GM20000 (cell line): ENCODE results near the gene POU3F3.

Experiments used
- DNase-seq: peaks from one replicate; pipeline ENCODE4 v3.0.0; 2012; ENCODE audit warnings: low spot score
- CTCF ChIP-seq: IDR thresholded peaks from 2 replicates; pipeline ENCODE4 v1.5.1; 2012; ENCODE audit warnings: mild to moderate bottlenecking, control low read depth; ENCODE audit errors: extremely low read depth, missing control alignments

Gene POU3F3

DNA sequence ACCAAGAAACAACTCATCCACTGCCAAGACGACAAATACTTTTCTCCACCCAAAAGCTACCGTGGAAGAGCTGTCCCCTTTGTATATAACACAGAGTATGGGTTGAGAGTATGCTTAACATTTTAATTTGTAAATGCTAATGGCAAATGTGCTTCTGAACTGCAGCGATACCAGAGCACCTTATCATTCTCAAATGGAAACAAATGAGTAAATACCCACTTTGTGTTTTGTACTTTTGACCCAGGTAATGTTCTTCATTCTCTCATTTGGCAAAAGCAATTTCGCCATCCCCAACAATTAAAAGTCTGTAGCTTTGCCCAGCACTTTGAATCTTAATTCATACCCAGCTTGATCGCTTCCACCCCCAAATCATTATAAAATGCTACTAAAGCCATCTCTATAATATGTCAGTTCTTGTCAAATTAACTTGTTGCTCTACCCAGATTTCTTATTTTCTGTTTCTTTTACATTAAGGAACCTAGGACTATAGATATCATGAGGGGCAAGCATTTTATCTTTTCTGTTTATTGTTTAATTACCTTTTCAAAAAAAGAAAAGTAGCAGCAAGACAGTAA, 6.2 kb upstream of the POU3F3 start:
- no peak for DNase-seq

GRCh38 chr2:104848526-104848925, 5.4 kb upstream of the POU3F3 start:
- TF ChIP-seq CTCF = no peak
- peak; percentile 45 for DNase-seq

More for the DNA sequence above, 6.2 kb upstream of the POU3F3 start:
- TF ChIP-seq CTCF = no peak

GRCh38 chr2:104849101-104849500, 4.8 kb upstream of the POU3F3 start:
- TF ChIP-seq CTCF = no peak
- no peak for DNase-seq

DNA sequence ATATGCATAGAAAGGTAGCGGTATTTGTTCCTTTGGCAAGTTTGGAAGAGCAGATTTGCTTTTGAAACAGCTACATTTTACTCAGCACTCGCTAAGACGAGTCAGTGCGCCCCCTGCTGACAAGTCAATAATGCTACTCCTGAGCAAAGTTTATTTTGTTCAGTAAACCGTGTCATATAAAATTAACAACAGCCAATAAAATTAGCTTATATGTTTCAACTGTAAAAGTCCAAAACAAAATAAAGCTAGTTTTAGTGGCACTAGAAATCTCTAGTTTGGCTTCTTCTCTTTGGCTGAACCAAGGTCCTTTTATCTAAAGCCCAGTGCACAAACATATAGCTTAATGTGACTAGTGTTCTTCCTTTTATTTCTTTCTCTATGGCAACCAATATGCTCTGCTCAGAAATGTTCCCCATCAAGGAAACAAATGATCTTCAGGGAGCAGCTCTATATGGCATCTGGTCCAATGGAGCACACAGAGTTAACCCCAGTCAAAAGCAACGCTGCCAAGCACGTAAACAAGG, 4.2 kb upstream of the POU3F3 start:
- peak; percentile 73 for DNase-seq

GRCh38 chr2:104850361-104851290, 3.3 kb upstream of the POU3F3 start:
- no peak for TF ChIP-seq CTCF
- peak; percentile 26 for DNase-seq

More for the DNA sequence above, 4.2 kb upstream of the POU3F3 start:
- TF ChIP-seq CTCF = peak; percentile 72

- no peak for DNase-seq
Measured at GRCh38 chr2:104851291-104852089, 2.4 kb upstream of the POU3F3 start.

More at GRCh38 chr2:104851291-104852089, 2.4 kb upstream of the POU3F3 start:
- no peak for TF ChIP-seq CTCF
